Activated naive CD4-positive, alpha-beta T cell treated with anti-CD3 and anti-CD28 coated beads, Interleukin-2, amount 50 U/mL, for 24 hours (primary cell): Measurements from ENCODE around the gene SYT3.

Source experiments
- H3K27ac Mint-ChIP-seq: one replicate; pipeline ENCODE4 v1.8.0; 2021; ENCODE audit warnings: mild to moderate bottlenecking, mixed read lengths
- H3K27me3 Mint-ChIP-seq: one replicate; pipeline ENCODE4 v1.8.0; 2021; ENCODE audit warnings: mixed read lengths
- H3K36me3 Mint-ChIP-seq: one replicate; pipeline ENCODE4 v1.8.0; 2021; ENCODE audit warnings: mixed read lengths
- H3K4me1 Mint-ChIP-seq: one replicate; pipeline ENCODE4 v1.8.0; 2021; ENCODE audit warnings: mixed read lengths
- H3K4me3 Mint-ChIP-seq: one replicate; pipeline ENCODE4 v1.8.0; 2021; ENCODE audit warnings: mild to moderate bottlenecking, mixed read lengths
- H3K9me3 Mint-ChIP-seq: one replicate; pipeline ENCODE4 v1.8.0; 2021; ENCODE audit warnings: mixed read lengths

SYT3 gene, protein sequence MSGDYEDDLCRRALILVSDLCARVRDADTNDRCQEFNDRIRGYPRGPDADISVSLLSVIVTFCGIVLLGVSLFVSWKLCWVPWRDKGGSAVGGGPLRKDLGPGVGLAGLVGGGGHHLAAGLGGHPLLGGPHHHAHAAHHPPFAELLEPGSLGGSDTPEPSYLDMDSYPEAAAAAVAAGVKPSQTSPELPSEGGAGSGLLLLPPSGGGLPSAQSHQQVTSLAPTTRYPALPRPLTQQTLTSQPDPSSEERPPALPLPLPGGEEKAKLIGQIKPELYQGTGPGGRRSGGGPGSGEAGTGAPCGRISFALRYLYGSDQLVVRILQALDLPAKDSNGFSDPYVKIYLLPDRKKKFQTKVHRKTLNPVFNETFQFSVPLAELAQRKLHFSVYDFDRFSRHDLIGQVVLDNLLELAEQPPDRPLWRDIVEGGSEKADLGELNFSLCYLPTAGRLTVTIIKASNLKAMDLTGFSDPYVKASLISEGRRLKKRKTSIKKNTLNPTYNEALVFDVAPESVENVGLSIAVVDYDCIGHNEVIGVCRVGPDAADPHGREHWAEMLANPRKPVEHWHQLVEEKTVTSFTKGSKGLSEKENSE

GRCh38 chr19:50639121-50640112 lies at the start of gene SYT3:
SYT3 (minus strand) TSS chr19:50639881; CDS start chr19:50637411, 2,470 bp downstream.
- peaks cover 29% of the 10 kb centered on the region for H3K27me3 Mint-ChIP-seq
- peaks cover 2% of the 10 kb centered on the region for H3K36me3 Mint-ChIP-seq
- peak within 1 kb of the TSS; percentile 78 for H3K4me3 Mint-ChIP-seq
- H3K9me3 Mint-ChIP-seq: peaks cover 5% of the 10 kb centered on the region
- no peak within 1 kb of the TSS for H3K27ac Mint-ChIP-seq
- no peaks in the 10 kb centered on the region for H3K4me1 Mint-ChIP-seq

GRCh38 chr19:50688766-50689165 lies 49.1 kb upstream of the SYT3 start:
- H3K36me3 Mint-ChIP-seq: no peaks in the 10 kb centered on the region
- no peak overlapping the region for H3K4me3 Mint-ChIP-seq
- H3K9me3 Mint-ChIP-seq: no peaks in the 10 kb centered on the region
- H3K4me1 Mint-ChIP-seq: no peaks in the 10 kb centered on the region
- no peak overlapping the region for H3K27ac Mint-ChIP-seq
- peaks cover 51% of the 10 kb centered on the region for H3K27me3 Mint-ChIP-seq

GRCh38 chr19:50686310-50687032 lies 46.8 kb upstream of the SYT3 start:
- Mint-ChIP-seq H3K4me3 (no peak overlapping the region), H3K27me3 (peaks cover 43% of the 10 kb centered on the region)

DNA sequence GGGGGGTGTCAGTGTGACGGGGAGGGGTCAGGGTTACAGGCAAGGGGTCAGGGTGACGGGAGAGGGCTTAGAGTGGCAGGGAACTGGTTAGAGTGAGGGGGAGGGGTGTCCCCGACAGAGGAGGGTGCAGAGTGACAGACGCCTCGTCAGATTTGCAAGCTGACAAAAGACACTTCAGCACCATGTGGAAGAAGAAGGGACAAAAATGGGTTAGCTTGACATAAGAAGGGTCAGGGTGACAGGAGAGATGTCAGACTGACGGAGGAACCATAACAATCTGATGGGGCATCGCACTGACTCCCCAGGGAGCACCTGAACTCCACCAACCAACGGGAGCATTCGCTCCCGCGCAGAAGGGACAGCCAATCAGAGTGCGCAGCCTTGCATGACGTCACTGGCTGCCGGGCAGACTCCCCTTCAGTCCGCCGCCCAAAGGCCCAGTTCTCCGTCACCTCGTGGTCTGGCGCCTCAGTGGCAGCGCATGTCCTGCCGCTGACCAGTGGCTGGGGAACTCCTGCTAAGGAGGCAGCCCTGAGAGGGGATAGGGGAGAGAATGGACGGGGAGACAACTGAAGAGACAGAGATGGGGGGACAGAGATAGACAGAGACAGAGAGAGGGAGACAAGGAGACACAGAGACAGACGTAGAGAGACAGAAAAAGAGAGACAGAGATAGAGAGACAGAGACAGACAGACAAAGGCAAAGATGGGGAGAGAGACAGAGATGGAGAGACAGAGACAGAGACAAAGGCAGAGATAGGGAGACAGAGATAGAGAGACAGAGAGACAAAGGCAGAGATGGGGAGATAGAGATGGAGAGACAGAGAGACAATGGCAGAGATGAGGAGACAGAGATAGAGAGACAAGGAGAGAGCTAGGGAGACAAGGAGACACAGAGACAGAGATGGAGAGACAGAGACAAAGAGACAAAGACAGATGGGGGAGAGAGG lies 39.8 kb upstream of the SYT3 start:
- Mint-ChIP-seq H3K27ac (no peak overlapping the region), H3K4me3 (no peak overlapping the region), H3K36me3 (no peaks in the 10 kb centered on the region), H3K27me3 (peaks cover 37% of the 10 kb centered on the region), H3K4me1 (peaks cover 9% of the 10 kb centered on the region), H3K9me3 (no peaks in the 10 kb centered on the region)

More at GRCh38 chr19:50686310-50687032, 46.8 kb upstream of the SYT3 start:
- Mint-ChIP-seq H3K4me1 (no peaks in the 10 kb centered on the region), H3K36me3 (no peaks in the 10 kb centered on the region), H3K9me3 (no peaks in the 10 kb centered on the region), H3K27ac (no peak overlapping the region)

DNA sequence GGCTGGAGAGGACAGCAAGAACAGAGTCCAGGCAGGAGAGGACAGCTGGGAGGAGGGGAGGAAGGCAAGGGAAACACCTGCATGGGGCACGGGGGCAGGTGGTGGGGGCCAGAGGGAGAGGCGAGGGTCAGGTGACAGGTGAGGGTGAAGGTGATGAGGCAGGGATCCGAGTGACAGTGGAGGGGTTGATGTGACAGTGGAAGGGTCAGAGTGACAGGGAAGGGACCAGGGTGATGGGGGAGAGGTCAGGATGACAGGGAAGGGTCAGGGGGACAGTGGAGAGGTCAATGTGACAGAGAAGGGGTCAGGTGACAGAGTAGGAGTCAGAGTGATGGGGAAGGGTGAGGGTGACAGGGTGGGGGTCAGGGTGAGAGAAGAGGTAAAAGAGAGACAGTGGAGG lies 38.6 kb upstream of the SYT3 start:
- Mint-ChIP-seq H3K9me3 (no peaks in the 10 kb centered on the region), H3K4me1 (peaks cover 9% of the 10 kb centered on the region), H3K27ac (peak overlapping the region; percentile 23), H3K27me3 (peaks cover 37% of the 10 kb centered on the region), H3K4me3 (no peak overlapping the region), H3K36me3 (no peaks in the 10 kb centered on the region)

GRCh38 chr19:50677636-50678035 lies 38.0 kb upstream of the SYT3 start:
- no peaks in the 10 kb centered on the region for H3K9me3 Mint-ChIP-seq
- no peaks in the 10 kb centered on the region for H3K36me3 Mint-ChIP-seq
- no peak overlapping the region for H3K4me3 Mint-ChIP-seq
- peaks cover 9% of the 10 kb centered on the region for H3K4me1 Mint-ChIP-seq
- H3K27me3 Mint-ChIP-seq: peaks cover 43% of the 10 kb centered on the region
- no peak overlapping the region for H3K27ac Mint-ChIP-seq

- Mint-ChIP-seq H3K36me3 (no peaks in the 10 kb centered on the region), H3K4me3 (no peak overlapping the region), H3K27me3 (peaks cover 45% of the 10 kb centered on the region), H3K9me3 (no peaks in the 10 kb centered on the region), H3K4me1 (peaks cover 9% of the 10 kb centered on the region), H3K27ac (no peak overlapping the region)
These were observed 37.0 kb upstream of the SYT3 start for GRCh38 chr19:50676625-50677197.

GRCh38 chr19:50673118-50673517 lies 33.4 kb upstream of the SYT3 start:
- Mint-ChIP-seq H3K9me3 (no peaks in the 10 kb centered on the region), H3K36me3 (no peaks in the 10 kb centered on the region), H3K27me3 (peaks cover 48% of the 10 kb centered on the region), H3K27ac (no peak overlapping the region), H3K4me1 (no peaks in the 10 kb centered on the region), H3K4me3 (no peak overlapping the region)

DNA sequence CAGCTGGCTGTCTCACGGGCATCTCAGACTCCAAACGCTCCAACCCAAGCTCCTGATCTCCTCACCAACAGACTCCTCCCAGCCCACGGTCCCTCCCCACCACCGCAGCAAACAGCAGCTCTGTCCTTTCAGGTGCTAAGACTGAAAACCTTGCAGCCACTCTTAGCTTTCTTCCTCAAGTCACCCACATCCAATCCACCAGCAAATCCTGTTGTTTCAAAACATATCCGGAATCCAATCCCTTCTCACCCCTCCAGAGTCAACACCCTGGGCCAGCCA lies 30.4 kb upstream of the SYT3 start:
- Mint-ChIP-seq H3K9me3 (no peaks in the 10 kb centered on the region), H3K27me3 (peaks cover 38% of the 10 kb centered on the region), H3K36me3 (no peaks in the 10 kb centered on the region), H3K4me3 (no peak overlapping the region), H3K27ac (no peak overlapping the region), H3K4me1 (no peaks in the 10 kb centered on the region)

DNA sequence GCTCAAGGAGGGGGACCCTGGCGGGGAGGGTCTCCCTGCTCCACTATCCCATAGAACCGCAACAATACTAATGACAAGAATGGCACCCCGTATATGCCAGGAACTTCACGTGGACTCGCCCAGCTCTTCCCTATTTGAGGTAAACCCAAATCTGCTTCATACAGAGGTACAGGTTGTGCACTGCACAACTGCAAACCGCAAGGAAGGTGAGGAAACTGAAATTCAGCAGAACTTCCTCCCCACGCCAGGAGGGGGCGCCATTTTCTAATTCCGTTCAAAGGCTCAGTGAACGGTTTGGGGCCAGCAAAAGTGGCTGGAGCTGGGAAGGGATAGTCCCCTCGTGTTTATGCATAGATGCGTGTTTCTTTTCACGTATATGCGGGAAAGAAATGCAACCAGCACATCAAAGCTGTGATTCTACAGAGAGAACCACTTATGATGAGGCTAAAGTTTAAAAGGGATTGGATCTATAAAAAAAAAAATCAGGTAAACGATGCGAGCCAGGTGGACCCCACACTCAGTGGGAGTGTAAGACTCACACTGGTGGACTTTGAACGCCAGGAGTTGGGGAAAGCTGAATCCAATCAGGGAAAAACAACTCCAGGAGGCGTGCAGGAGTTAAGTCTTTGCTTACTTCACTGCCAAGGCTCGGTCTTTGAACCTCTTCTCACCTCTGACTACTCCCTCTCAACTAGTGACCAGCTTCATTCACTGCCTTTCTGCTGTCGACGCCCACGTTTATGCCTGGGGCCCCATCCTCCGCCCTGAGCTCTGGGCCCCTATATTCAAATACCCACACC lies 29.8 kb upstream of the SYT3 start:
- no peaks in the 10 kb centered on the region for H3K36me3 Mint-ChIP-seq
- no peak overlapping the region for H3K4me3 Mint-ChIP-seq
- no peaks in the 10 kb centered on the region for H3K9me3 Mint-ChIP-seq
- no peak overlapping the region for H3K27ac Mint-ChIP-seq
- H3K27me3 Mint-ChIP-seq: peaks cover 41% of the 10 kb centered on the region
- no peaks in the 10 kb centered on the region for H3K4me1 Mint-ChIP-seq

- peaks cover 39% of the 10 kb centered on the region for H3K27me3 Mint-ChIP-seq
- no peak overlapping the region for H3K4me3 Mint-ChIP-seq
- H3K4me1 Mint-ChIP-seq: no peaks in the 10 kb centered on the region
- H3K9me3 Mint-ChIP-seq: no peaks in the 10 kb centered on the region
- no peaks in the 10 kb centered on the region for H3K36me3 Mint-ChIP-seq
- H3K27ac Mint-ChIP-seq: no peak overlapping the region
These were observed 29.2 kb upstream of the SYT3 start for GRCh38 chr19:50668879-50669278.

- Mint-ChIP-seq H3K4me3 (no peak overlapping the region), H3K9me3 (no peaks in the 10 kb centered on the region), H3K4me1 (no peaks in the 10 kb centered on the region), H3K36me3 (no peaks in the 10 kb centered on the region), H3K27me3 (peaks cover 40% of the 10 kb centered on the region), H3K27ac (no peak overlapping the region)
These were observed 28.7 kb upstream of the SYT3 start for GRCh38 chr19:50668416-50668815.

- H3K4me3 Mint-ChIP-seq: no peak overlapping the region
- no peaks in the 10 kb centered on the region for H3K9me3 Mint-ChIP-seq
- no peaks in the 10 kb centered on the region for H3K36me3 Mint-ChIP-seq
- H3K27me3 Mint-ChIP-seq: peaks cover 39% of the 10 kb centered on the region
- H3K27ac Mint-ChIP-seq: no peak overlapping the region
- no peaks in the 10 kb centered on the region for H3K4me1 Mint-ChIP-seq
These were observed 28.1 kb upstream of the SYT3 start for GRCh38 chr19:50667759-50668231.
